ENCODE measurements around the gene FAM204A. TPM values are rescaled to one million over a fixed set of nuclear protein-coding genes. Genes with fewer than 3 reads are reported as not detected.

FAM204A gene
- total RNA-seq, 1 experiment from 2014 or later, result 44.4 TPM

DNA sequence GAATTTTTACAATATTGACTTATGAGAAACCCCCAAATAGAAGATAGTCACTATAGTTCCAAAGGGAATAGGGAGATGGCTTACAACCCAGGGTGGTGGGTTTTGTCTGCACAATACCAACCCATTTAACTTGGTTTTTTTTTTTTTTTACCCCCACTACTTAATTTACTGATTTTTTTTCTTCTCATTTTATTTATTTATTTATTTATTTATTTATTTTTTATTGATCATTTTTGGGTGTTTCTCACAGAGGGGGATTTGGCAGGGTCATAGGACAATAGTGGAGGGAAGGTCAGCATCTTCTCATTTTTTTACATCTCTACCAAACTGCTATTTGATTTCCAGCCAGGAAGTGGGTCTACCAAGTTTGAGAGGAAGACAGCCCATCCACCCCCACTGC, 77.9 kb downstream of the FAM204A start:
- TF ChIP-seq EZH2 (IDR thresholded peaks at IDR 0.05; ENCODE audit: low read depth), result no peak
- TF ChIP-seq, protein P1, sequence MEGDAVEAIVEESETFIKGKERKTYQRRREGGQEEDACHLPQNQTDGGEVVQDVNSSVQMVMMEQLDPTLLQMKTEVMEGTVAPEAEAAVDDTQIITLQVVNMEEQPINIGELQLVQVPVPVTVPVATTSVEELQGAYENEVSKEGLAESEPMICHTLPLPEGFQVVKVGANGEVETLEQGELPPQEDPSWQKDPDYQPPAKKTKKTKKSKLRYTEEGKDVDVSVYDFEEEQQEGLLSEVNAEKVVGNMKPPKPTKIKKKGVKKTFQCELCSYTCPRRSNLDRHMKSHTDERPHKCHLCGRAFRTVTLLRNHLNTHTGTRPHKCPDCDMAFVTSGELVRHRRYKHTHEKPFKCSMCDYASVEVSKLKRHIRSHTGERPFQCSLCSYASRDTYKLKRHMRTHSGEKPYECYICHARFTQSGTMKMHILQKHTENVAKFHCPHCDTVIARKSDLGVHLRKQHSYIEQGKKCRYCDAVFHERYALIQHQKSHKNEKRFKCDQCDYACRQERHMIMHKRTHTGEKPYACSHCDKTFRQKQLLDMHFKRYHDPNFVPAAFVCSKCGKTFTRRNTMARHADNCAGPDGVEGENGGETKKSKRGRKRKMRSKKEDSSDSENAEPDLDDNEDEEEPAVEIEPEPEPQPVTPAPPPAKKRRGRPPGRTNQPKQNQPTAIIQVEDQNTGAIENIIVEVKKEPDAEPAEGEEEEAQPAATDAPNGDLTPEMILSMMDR (conservative IDR thresholded peaks at IDR 0.05), result no peak
- no peak overlapping the region for H3K4me2 ChIP-seq
- H3K36me3 ChIP-seq (ENCODE audit: low read depth), result no peaks in the 10 kb centered on the region
- H3F3A ChIP-seq (ENCODE audit: insufficient read depth, low read depth), result no peaks in the 10 kb centered on the region
- DNase-seq, result no peak
- no TSS peak for BruUV-seq (replicated peaks)
- no peaks in the 10 kb centered on the region for H3K79me2 ChIP-seq (ENCODE audit: low read depth)
- H4K20me1 ChIP-seq (ENCODE audit: insufficient read depth), result no peaks in the 10 kb centered on the region
- ChIA-PET CTCF (no interaction called here), POLR2A (ENCODE audit: unreplicated experiment) (no interaction called here)
- no peak overlapping the region for H3K27ac ChIP-seq
- H3K9me2 ChIP-seq (ENCODE audit: insufficient read depth), result no peaks in the 10 kb centered on the region
- no peak overlapping the region for H2AFZ ChIP-seq
- intact Hi-C loops (cut with micrococcal nuclease; ENCODE audit: unreplicated experiment), result loop anchor here (10.0 kb wide), 1 partner anchor 161 kb away; no protein-coding TSS in a partner anchor
- no peaks in the 10 kb centered on the region for H3K4me1 ChIP-seq (replicated peaks; ENCODE audit: insufficient read depth)
- peaks cover 7% of the 10 kb centered on the region for H3K27me3 ChIP-seq (ENCODE audit: insufficient read depth, low read depth)
- no peaks in the 10 kb centered on the region for H3K9me3 ChIP-seq (ENCODE audit: insufficient read depth, low read depth)
- no peak overlapping the region for H3K4me3 ChIP-seq

DNA sequence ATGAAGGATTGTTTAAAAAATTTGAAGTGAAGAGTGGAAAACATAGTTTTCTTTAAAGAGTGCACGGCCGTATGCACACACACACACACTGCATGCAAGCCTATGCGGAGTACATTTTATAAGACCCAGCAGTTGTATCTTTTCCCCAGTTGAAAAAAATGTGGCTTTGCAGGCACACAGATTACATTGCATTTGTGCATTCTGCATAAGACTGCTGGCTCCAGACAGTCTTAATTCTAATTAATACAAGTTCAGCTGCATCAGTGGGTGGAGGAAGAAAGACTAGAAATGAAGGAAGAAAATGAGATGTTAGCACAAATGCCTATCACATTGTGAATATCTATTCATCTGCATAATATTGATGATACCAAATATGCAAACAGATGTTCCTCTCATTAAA, 79.6 kb downstream of the FAM204A start:
- H3K4me2 ChIP-seq, result no peak overlapping the region
- H3K4me3 ChIP-seq, result no peak overlapping the region
- no peaks in the 10 kb centered on the region for H3K9me3 ChIP-seq (ENCODE audit: insufficient read depth, low read depth)
- CTCF ChIA-PET, result no interaction called here
- H2AFZ ChIP-seq, result no peak overlapping the region
- no peaks in the 10 kb centered on the region for H3K9me2 ChIP-seq (ENCODE audit: insufficient read depth)
- H3F3A ChIP-seq (ENCODE audit: insufficient read depth, low read depth), result no peaks in the 10 kb centered on the region
- POLR2A ChIA-PET (ENCODE audit: unreplicated experiment), result no interaction called here
- H3K79me2 ChIP-seq (ENCODE audit: low read depth), result no peaks in the 10 kb centered on the region
- no peaks in the 10 kb centered on the region for H4K20me1 ChIP-seq (ENCODE audit: insufficient read depth)
- intact Hi-C loops (cut with micrococcal nuclease; ENCODE audit: unreplicated experiment), result loop anchor here (10.0 kb wide), 1 partner anchor 162 kb away; no protein-coding TSS in a partner anchor
- H3K27ac ChIP-seq, result no peak overlapping the region
- H3K27me3 ChIP-seq (ENCODE audit: insufficient read depth, low read depth), result peaks cover 9% of the 10 kb centered on the region
- no peaks in the 10 kb centered on the region for H3K36me3 ChIP-seq (ENCODE audit: low read depth)
- no TSS peak for BruUV-seq (replicated peaks)
- TF ChIP-seq EZH2 (IDR thresholded peaks at IDR 0.05; ENCODE audit: low read depth), result no peak
- TF ChIP-seq, protein P1 (conservative IDR thresholded peaks at IDR 0.05), result no peak
- DNase-seq, result no peak
- no peaks in the 10 kb centered on the region for H3K4me1 ChIP-seq (replicated peaks; ENCODE audit: insufficient read depth)

DNA sequence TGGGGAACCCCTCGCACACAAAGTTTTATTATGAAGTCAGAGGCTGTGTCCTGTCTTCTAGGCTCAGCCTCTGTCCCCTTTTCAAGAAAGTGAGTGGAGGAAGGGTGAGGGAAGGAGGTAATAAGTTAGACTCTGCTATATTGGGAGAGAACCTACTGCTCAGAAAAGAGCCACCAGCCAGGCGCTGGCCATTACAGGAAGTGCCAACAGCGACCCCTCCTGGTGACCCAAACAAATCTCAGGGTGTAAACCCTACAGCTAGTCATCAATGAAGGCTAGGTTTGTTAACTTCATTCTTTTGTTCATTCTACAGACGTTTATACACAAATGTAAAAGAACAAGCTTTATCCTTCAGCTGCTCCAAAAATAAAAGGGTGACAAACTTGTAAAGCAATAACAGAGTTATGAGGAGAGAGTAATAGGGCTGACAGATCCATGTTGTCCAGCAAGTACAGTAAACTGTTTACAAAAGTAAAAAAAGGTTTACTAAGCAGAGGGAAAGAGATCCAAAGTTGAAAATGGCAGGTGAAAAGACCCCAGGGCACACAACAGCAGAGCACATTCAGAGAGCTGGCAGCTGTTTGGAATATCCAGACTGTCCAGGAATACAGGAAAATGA, 82.7 kb downstream of the FAM204A start:
- H3K4me1 ChIP-seq (replicated peaks; ENCODE audit: insufficient read depth), result no peaks in the 10 kb centered on the region
- H4K20me1 ChIP-seq (ENCODE audit: insufficient read depth), result no peaks in the 10 kb centered on the region
- H3K9me3 ChIP-seq (ENCODE audit: insufficient read depth, low read depth), result no peaks in the 10 kb centered on the region
- intact Hi-C loops (cut with micrococcal nuclease; ENCODE audit: unreplicated experiment), result no loop called here
- H3K27ac ChIP-seq, result no peak overlapping the region
- no peaks in the 10 kb centered on the region for H3K36me3 ChIP-seq (ENCODE audit: low read depth)
- DNase-seq, result peak in 1 of 2 experiments; percentile 1
- no peaks in the 10 kb centered on the region for H3K9me2 ChIP-seq (ENCODE audit: insufficient read depth)
- H3K27me3 ChIP-seq (ENCODE audit: insufficient read depth, low read depth), result peaks cover 25% of the 10 kb centered on the region
- H3K79me2 ChIP-seq (ENCODE audit: low read depth), result no peaks in the 10 kb centered on the region
- CTCF ChIA-PET, result interaction anchor here (0.6 kb wide), 1 partner anchor 19 kb away, joined by 3 read pairs; no protein-coding TSS in a partner anchor
- no peak overlapping the region for H2AFZ ChIP-seq
- POLR2A ChIA-PET (ENCODE audit: unreplicated experiment), result interaction anchor here (0.7 kb wide), 1 partner anchor 294 kb away, joined by 3 read pairs; no protein-coding TSS in a partner anchor
- no peak overlapping the region for H3K4me2 ChIP-seq
- TF ChIP-seq EZH2 (IDR thresholded peaks at IDR 0.05; ENCODE audit: low read depth), result no peak
- TF ChIP-seq, protein P1 (conservative IDR thresholded peaks at IDR 0.05), result peak; percentile 68
- H3F3A ChIP-seq (ENCODE audit: insufficient read depth, low read depth), result no peaks in the 10 kb centered on the region
- BruUV-seq (replicated peaks), result no TSS peak
- no peak overlapping the region for H3K4me3 ChIP-seq
